ENCODE measurements around the gene ANKS1B. TPM values are rescaled to one million over a fixed set of nuclear protein-coding genes. Genes with fewer than 3 reads are reported as not detected.

ANKS1B gene
- total RNA-seq, 8 experiments from 2014 or later: 4.4 to 49.1 (median 14.2) TPM

Other genes with a start within 250 kb of the ANKS1B start
- gene BLTP3B, start 157.9 kb upstream of the ANKS1B start, total RNA-seq: 10 to 100 TPM; 19.4 to 39.5 (median 20.9) TPM
- 10 to 100 TPM; 31.3 to 47.9 (median 36.4) TPM for gene ACTR6, start 215.9 kb upstream of the ANKS1B start, total RNA-seq

Measured in motor neuron (in vitro differentiated cells).